GM11168 (cell line): Measurements from ENCODE around the gene AP3S2.
"Not testable (repeated sequence)": the region's sequence is repeated elsewhere in the genome, so short reads cannot be mapped to it uniquely, and the experiment has no call there.

ENCODE experiments used
- in situ Hi-C: fragments of 300-500 bp; cut with MboI; formaldehyde crosslinking; loops from one replicate; pipeline ENCODE4 v1.12.0; 2022; ENCODE audit warnings: low sequenced_read_pairs; ENCODE audit not compliant: unreplicated experiment

Gene AP3S2

DNA sequence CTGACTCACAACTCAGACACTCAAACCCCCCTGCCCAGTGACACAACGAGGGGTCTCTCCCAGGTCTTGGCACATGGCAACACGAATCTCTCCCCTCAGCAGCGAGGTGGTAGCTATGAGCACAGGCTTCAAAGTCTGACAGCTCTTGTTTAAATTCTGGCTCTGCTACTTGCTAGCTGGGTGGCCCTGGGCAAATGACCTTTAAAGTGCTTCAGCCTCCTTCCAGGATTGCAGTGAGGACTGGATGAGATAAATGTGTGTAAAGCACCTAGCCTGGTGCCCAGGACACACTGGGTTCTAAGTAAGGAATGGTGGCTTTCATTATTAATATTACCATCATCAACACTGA, 56.0 kb downstream of the AP3S2 start:
- in situ Hi-C loops, result no loop called here

DNA sequence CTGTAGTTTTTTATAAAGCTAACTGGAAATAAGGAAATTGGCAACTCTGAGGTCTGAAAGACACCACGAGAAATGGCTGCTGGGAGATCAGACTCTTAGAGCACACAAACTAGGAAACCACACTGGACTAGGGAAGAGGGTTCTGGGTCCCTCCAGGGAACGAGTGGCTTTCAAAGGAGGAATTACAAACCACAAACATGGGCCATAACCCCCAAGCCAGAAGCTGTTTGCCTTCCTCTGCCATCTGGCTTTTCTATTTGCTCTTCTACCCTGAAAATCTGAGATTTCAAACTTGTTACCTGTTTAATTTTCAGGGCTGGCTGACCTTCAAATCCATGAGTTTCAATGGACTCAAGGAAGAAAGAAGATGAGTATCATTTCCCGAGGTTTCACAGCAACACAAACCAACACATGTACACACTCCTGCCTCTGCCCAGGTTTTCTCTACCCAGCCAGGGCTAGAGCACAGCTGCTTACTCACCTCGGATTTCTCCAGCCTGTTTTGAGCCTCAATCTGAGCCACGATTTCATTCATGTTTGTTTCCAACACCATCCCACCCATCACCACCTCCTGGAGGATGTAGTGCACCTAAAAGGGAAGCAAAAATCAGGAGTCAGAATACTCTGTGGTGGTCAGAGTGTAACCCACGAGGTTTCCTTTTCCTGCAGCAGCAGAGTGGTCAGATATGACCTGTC, 56.5 kb downstream of the AP3S2 start:
- in situ Hi-C loops, result no loop called here

DNA sequence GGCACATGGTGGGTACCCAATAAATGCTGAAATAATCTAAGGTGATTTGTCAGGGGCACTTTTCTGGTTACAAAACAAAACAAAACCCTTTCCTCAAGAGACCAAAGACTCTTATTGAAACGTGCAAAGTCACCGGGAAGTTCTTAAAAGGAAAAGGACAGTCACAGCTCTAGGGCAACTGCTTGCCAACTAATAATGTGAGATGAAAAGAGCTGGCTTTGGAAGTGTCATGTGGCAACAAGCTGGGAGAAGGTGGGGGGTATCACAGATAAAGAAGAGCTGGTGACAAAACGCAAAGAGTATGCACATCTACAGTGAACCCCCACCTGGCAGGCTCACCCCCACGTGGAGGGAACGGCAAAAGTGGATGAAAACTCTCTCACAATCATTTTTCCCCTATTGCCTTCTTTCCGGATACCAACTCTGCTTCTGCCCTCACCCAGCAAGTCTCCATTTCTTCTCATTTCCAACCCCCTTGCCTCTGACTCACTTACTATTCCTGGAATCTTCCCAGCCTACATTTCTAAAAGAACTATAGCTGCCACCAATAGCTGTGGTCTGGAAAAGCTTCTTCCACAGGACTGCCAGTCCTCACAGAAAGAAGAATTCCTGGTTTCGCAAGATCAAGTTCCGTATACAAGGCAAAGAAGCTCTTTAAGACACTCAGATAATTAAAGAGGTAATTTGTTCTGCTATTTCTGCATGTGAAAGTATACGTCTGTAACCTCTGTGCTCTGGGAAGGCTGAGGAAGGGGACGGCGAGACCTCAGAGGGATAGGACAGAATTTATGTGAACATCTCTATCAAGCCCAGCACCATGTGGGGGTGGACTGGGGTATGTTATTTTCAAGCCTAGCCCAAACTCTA, 57.3 kb downstream of the AP3S2 start:
- in situ Hi-C loops, result no loop called here

DNA sequence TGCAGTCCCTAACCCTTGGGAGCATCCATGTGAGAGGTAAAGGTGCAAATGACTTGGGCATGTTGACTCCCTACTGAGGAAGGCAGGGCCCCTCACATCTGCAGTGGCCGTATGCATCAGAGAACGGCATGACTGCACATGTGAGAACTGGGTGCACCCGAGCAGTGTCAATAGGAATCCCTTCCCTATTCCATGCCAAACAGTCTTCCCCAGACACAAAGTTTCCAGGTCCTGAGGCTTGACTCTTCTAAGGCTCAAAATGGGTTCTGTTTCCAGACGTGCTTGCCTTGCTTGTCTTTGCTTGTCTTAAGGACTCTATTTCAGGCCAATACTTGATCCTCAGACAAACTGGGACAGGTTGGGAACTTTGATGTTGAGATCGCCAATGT, 58.6 kb downstream of the AP3S2 start:
- in situ Hi-C loops, result no loop called here

DNA sequence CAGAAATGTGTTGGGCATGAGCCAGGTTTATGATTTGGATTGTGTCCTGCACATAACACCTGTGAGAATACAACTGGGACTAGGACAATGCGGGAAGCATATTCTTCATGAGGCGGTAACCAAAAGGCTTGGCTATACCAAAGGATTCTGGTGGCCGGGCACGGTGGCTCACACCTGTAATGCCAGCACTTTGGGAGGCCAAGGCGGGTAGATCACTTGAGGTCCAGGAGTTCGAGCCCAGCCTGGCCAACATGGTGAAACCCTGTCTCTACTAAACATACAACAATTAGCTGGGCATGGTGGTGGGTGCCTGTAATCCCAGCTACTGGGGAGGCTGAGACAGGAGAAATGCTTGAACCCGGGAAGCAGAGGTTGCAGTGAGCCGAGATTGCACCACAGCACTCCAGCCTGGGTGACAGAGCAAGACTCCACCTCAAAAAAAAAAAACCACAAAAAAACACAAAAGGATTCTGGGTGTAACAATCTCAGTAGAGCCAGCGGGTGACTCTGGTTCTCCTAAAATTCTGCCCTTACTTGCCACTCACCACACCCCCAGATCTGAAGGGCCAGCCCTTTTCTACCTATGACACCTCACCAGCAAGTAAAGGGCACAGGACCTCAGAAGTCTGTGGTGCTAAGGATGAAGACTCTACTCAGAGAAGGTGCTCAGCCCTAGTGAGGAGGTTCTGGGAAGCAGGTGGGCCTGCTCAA, 59.2 kb downstream of the AP3S2 start:
- in situ Hi-C loops, result not testable (repeated sequence)

DNA sequence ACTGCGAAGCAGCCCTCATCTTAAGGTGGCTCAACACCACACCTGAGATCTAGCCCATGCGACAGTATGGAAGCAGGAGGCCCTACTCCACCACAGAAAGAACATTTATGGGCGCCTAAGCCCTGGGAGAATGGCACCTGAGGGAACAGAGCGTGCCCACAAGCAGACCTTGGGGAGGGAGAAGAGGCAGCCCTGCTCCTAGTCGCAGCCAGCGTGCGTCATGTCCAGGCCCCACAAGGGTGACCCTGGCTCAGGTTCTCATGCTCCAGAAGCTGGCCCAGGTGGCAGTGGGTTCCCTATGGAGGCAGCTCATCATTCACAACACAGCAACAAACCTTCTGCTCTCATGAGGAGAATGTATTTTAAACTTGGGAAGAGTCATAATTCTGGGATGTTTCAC, 59.8 kb downstream of the AP3S2 start:
- in situ Hi-C loops, result no loop called here

DNA sequence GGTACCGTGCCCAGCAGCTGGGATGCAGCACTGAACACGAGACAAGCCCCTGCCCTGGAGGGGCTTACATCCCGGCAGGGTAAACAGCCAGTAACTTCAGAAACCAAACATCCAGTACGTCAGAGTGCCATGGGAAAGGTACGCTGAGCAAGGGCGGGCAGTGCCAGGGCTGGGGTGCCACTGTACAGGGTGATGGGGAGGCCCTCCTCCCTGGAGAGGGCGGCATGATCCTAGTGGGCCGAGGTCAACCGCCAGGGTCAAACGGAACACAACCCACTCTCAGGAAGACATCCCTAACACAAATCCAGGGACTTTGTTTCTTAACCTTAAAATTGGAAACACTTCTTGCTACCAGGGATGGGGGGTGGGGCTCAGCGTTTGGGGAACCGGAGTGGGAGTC, 63.2 kb downstream of the AP3S2 start:
- in situ Hi-C loops, result no loop called here

DNA sequence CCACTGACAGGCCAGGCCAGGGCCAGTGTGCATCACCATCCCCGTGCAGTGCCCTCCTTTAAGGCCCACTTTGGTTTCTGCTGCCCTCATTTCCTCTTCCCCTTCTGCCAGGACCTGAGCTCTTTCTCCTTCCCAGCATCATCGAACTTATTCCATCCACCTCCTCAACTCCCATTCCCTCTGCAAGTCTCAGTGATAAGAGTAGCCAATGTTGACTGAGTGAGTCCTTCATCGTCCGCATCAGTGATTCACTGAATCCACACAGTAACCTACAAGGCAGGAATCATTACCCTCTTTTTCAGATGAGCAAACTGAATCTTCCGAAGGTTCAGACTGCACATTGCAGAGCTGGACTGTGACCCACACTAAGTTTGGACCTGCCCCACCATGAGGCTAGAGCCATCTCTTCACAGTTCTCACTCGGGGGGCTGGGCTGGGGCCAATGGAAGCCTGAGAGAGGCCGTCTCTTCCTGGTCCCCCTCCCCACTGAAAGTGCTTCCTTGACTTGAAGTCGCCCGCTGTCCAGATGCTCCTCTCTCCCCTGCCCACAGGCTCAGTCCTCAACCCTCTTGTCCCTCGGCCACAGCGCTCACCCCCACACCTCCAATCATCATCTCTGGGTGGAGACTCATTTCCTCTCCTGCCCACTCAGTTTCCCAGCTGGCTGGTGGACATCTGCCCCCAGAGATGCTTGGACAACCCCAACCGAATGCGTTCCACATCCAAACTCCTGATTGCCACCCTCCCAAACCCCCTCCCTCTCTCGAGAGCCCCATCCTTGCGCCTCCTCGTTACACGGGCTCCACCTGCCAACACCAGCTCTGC, 64.0 kb downstream of the AP3S2 start:
- in situ Hi-C loops, result no loop called here

DNA sequence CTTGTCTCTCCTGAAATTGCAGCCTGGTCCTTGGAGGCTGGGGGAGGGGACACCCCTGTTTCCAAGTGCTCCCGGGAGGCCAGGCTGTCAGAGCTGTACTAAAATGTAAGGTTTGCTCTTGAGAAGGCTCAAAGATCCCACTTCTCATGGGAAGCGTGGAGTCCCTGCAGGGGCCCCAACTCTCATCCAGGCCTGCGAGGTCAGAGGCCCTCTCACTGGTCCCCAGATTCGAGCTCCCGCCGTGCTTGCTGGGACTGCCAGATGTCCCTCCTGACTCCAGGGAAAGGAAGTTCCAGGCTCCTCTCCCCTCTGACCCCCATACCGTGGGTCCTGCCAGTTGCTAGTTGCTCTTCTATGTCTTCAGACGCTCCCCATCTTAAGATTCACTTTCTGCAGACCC, 64.6 kb downstream of the AP3S2 start:
- in situ Hi-C loops, result no loop called here

DNA sequence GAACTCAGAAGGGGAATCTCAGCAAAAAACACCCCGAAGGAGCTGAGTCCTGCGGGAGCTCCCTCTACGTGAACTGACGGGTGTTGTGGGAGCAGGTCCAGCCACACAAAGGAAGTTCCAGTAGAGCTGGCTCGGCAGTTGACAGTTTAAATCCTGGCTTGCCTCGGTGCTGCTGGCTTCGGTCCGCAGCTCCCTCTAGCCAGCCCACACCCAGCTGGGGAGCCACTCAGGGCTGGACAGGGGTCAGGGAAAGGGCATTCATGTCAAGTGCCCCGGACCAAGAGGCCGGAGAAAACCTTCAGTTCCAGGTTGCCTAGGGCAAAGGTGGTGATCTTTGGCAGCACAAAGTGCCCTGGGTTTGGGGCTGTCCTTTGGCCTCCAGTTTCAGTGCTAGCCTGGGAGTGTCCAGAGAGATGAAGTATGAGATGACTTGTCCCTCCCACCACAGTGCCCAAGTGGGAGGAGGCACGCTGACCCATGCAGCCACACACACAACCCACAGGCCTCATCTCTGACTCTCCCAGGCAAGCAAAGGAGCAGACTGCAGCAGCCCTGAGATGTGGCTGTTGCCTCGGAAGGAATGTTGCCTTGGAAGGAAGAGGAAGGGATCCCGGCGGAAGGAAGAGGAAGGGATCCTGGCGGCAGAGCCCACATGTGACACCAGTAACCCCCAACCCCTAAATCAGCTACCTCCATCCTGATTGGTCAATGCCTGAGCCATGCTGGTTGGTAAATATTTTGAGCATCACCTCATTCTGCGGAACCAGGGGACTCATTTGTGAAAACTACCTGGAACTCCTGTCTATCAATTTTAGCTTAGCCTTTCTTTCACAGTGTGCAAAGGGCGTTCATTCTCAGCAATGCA, 65.3 kb downstream of the AP3S2 start:
- in situ Hi-C loops, result no loop called here

DNA sequence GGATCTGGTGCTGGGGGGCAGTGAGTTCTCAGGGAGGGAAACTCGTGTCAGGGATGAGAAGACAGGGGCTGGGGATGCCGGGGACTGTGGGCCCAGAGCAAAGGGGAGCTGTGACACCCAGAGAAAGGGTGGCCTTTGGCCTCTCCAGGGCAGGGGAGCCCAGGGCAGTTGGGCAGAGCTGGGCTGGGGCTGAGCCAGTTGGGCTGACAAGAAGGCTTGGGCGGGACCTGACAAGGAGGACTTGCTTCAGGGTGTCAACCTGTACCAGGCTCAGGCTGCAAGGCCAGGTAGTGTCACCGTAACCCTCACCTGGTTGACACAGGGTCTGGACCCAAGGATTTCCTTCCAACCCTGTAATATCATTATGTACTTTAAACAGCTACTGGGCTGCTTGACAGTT, 66.0 kb downstream of the AP3S2 start:
- in situ Hi-C loops, result no loop called here

DNA sequence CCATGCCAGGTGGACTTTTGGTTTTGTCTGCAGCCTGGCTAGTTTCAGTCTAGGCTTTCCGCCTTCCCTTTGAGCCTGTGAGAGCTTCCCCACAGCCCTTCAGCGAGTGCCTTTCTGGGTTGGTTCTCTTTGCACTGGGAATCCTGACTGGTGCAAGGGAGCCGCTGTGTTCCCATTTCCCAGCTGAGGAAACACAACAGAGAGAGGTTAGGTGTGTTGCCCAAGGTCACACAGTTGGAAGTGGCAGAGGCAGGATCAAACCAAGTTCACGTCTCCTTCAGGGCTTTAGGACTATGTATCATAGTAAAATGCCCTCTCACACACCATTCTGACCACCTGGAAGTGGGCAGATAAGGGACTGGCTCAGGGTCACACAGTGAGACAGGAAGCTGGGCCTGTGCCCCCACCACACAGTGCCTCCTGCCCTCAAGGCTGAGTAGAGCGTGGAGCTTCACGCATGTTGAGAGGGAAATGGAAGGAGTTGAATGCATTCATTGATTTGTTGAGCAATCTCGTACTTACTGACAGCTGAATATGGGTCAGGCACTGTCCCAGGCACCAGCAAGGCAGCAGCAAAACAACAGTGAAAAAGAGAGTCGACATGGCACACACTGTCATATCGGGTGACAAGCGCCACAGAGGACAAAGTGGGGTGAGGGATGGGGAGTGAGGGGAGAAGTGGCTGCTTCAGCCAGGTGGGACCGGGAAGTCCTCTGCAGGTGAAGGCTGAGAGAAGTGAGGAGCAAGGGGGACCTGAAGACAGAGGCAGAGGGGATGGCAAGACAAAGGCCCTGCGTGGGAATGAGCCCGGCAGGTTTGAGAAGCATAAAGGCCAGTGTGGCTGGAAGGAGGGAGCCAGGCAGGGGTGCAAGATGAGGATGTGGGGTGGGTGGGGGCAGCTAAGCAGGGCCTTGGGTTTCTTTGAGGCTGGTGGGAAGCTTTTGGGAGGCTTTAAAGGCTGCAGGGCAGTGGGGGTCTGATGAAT, 66.8 kb downstream of the AP3S2 start:
- in situ Hi-C loops, result no loop called here

DNA sequence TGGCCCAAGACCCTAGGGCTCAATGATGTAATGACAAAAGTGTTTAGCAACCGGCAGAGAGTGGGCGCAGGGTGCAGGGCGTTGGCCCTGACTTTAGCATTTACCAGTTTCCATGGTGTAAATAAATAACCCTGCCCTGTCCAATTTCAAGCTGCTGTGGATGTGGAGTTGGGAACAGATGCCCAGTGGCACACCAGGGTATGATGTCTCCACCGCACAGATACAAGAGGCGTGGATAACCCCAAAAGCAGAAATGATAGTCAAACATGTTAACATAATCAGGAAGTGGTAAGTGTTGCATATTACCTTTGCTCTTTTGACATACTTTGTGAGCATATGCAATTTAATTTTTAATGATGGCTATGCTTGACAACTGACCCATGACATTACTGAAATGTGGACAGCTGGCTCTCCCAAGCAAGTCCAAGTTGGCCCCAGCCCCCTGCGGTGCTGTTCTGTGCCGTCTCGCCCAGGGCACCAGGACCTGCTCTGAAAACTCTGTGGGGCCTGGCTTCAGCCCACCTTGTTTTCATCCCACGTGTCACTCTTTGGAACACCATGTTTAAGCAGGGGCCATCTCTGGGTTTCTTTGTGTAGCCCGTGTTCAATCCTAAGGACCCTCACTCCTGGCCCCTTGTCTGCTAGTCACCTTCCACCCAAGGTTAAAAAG, 68.4 kb downstream of the AP3S2 start:
- in situ Hi-C loops, result no loop called here

DNA sequence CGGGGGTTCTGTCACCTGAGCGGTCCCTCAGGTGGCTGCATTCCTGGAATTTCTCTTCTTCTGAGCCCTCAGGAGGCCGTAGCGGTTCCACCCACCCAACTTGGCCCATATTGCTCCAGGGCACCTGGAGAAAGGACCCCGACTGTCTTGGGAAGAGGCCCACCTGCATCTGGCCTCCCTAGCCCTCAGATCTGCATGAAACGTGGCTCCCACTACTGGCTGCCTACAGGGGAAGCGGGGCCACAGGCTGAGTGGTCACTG, 69.3 kb downstream of the AP3S2 start:
- in situ Hi-C loops, result no loop called here

DNA sequence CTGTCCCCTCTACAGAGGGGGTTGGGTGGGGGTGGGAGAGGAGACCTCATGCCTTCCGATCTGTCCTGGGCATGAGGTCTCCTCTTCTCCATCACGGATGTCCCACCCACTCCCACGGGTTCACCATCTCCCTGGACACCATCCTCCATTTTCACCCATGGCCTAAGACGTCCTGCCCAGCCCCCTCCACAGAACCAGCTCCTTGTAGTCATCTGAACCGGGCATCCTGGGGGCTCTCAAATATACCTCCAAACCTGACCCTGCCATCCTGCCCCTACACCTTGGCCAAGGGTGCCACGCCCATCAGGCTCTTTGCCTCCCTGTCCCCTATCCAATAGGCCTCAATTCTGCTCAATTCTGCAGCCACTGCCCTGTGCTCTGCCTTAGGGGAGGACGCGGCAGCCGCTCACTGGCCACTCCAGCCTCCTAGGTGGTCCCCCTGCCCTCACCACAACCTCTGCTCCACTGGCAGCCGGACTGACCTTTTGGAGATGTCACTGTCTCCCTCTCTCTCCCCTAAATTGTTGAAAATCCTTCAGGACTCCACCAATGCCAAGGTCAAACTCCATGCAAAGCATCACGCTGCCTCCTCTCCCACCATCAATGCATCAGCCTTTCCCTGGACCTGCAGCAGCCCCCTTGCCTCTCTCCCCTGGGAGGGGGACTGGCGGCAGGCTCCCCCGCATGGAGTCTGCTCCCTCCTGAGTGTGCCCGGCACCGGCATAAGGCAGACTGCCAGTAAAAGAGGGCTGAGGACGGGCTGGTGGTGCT, 69.8 kb downstream of the AP3S2 start:
- in situ Hi-C loops, result no loop called here

DNA sequence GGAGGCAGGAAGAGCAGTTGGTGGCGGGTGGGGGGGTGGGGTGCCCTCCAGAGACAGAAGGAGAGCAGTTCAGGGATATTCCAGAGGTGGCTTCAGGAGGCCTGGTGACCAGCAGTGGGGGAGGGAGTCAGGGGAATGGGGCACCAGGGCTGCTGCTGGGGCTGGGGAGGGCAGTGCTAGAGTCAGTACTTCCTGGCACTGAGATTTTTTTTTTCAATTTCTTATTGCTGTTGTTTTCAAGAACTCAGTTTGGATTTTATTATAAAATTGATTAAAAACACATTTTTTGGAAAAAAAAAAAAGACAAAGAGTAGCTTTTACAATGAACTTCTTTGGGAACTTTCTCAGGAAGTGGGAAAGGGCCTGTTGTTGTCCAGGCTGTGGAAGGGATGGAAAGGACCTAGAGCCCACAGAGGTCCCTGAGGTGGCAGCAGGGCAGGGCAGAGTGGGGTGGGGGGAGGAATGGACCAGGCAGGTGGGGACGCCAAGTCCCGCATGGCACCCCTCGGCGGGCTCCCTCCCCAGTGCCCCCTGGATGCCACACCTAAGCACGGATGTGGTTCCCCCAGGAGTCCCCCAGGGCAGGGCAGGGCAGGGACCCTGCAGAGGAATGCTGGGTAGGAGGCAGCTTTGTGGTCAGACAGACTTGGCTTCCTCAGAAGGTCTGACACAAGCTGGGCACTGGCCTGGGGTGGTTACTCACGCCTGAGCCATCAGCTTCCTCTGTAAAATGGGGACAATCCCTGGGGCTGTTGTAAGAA, 70.7 kb downstream of the AP3S2 start:
- in situ Hi-C loops, result no loop called here

DNA sequence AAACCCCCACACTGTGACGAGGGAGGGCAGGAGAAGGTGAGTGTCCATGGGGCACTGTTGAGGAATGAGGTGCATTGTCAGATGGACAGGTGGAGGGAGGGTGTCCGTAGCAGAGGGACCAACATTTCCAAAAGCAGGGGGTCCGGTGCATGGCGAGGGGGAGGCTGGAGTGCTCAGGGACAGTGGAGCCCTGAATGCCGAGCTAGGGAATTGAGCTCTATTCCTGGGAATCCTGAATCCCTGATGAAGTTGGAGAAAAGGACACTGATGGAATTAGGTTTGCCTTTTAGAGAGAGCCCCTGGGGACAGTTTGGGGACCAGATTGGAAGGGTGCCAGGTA, 71.2 kb downstream of the AP3S2 start:
- in situ Hi-C loops, result no loop called here
